Colonic mucosa (tissue), 4 donors: ENCODE measurements around the gene RABGAP1L. TPM values are rescaled to one million over a fixed set of nuclear protein-coding genes. Genes with fewer than 3 reads are reported as not detected.
"Not testable (repeated sequence)": the region's sequence is repeated elsewhere in the genome, so short reads cannot be mapped to it uniquely, and the experiment has no call there.

Experiments
- DNase-seq: peaks from one replicate; pipeline ENCODE4 v3.0.0-alpha.2; 2020
- H3K27ac ChIP-seq: fragments of 200-600 bp; one replicate; pipeline ENCODE4 v1.8.0; 2021
- H3K27me3 ChIP-seq: fragments of 200-600 bp; one replicate; pipeline ENCODE4 v1.8.0; 2021
- H3K36me3 ChIP-seq: fragments of 200-600 bp; one replicate; pipeline ENCODE4 v1.8.0; 2021
- H3K4me1 ChIP-seq: fragments of 200-600 bp; one replicate; pipeline ENCODE4 v1.8.0; 2021; ENCODE audit warnings: mild to moderate bottlenecking
- H3K4me3 ChIP-seq: fragments of 200-600 bp; one replicate; pipeline ENCODE4 v1.8.0; 2021
- H3K9ac ChIP-seq, 2 donors: one replicate each; pipeline ENCODE4 v1.7.0; 2013; ENCODE audit warnings: control low read depth in 2 of 2, low read depth in 2 of 2, low read length in 2 of 2
- H3K9me3 ChIP-seq: fragments of 200-600 bp; one replicate; pipeline ENCODE4 v1.8.0; 2021
- intact Hi-C: fragments of 100-400 bp; cut with DNase I; formaldehyde crosslinking; loops from one replicate; pipeline ENCODE4 v1.14.1; 2022
- total RNA-seq, 2 donors: library from RNA; stranded (reverse); fragmentation: NEBNext Ultra II Directional in 1 of 2; extraction: Animal tissue kit (Norgen Biotek cat#: 25700) in 1 of 2; gene quantifications; one replicate each; pipeline ENCODE4 v1.2.1, GENCODE V29; 2021
- TF ChIP-seq, protein P1 (sequence below): fragments of 200-600 bp; IDR thresholded peaks from one replicate; pipeline ENCODE4 v1.8.0; 2022; ENCODE audit warnings: antibody characterized with exemption, mild to moderate bottlenecking
- donor health status: healthy.
- donor health status: DM: no; HTN: no; CAD: no.
- donor health status: DM: no; HTN: no; CAD: no.

Gene RABGAP1L
- total RNA-seq, 2 donors from 2014 or later: 50.3 to 87.0 TPM

DNA sequence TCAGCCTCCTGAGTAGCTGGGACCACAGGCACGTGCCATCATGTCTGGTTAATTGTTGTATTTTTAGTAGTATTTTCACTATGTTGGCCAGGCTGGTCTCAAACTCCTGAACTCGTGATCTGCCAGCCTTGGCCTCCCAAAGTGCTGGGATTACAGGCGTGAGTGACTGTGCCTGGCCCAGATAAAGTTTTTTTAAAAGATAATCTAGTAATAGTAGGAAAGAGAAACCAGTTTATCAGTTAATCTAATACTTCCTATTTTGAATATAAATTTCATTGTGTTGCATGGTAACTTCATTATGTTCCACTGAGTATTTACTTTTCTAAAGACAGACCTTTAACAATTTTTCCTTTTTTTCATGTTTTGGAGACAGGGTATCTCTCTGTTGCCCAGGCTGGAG, 10.0 kb downstream of the RABGAP1L start:
- no peak for DNase-seq
- no peaks in the 10 kb centered on the region for H3K27me3 ChIP-seq
- H3K9ac ChIP-seq: no peak overlapping the region
- no peaks in the 10 kb centered on the region for H3K36me3 ChIP-seq
- TF ChIP-seq, protein P1, sequence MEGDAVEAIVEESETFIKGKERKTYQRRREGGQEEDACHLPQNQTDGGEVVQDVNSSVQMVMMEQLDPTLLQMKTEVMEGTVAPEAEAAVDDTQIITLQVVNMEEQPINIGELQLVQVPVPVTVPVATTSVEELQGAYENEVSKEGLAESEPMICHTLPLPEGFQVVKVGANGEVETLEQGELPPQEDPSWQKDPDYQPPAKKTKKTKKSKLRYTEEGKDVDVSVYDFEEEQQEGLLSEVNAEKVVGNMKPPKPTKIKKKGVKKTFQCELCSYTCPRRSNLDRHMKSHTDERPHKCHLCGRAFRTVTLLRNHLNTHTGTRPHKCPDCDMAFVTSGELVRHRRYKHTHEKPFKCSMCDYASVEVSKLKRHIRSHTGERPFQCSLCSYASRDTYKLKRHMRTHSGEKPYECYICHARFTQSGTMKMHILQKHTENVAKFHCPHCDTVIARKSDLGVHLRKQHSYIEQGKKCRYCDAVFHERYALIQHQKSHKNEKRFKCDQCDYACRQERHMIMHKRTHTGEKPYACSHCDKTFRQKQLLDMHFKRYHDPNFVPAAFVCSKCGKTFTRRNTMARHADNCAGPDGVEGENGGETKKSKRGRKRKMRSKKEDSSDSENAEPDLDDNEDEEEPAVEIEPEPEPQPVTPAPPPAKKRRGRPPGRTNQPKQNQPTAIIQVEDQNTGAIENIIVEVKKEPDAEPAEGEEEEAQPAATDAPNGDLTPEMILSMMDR: no peak
- no peaks in the 10 kb centered on the region for H3K4me1 ChIP-seq
- H3K4me3 ChIP-seq: no peak overlapping the region
- H3K27ac ChIP-seq: no peak overlapping the region
- intact Hi-C loops: loop anchor here (10.0 kb wide), 1 partner anchor 145 kb away; the partner anchor contains the start of gene RC3H1
- no peaks in the 10 kb centered on the region for H3K9me3 ChIP-seq

DNA sequence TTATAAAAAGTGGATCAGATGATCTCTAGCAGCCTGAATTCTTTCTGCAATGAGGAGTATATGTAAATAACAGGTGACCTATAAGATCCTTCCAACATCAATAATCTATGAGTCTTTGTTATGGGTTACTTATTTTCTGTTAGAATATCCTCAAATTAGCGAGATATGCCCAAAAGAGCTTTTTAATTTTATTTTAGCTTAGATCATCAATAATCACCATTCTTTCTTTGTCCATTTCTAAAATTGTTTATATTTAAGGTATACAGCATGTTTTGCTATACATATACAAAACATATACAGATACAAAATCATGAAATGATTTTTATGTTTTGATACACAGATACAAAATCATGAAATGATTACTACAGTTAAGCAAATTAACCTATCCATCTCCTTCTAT, 11.8 kb downstream of the RABGAP1L start:
- H3K9ac ChIP-seq: no peak overlapping the region
- H3K27me3 ChIP-seq: no peaks in the 10 kb centered on the region
- no peaks in the 10 kb centered on the region for H3K9me3 ChIP-seq
- no peak overlapping the region for H3K27ac ChIP-seq
- no peaks in the 10 kb centered on the region for H3K4me1 ChIP-seq
- TF ChIP-seq, protein P1: no peak
- H3K36me3 ChIP-seq: no peaks in the 10 kb centered on the region
- no peak for DNase-seq
- intact Hi-C loops: no loop called here
- H3K4me3 ChIP-seq: no peak overlapping the region

GRCh38 chr1:174174461-174175329, 15.4 kb downstream of the RABGAP1L start:
- DNase-seq: no peak
- no peak overlapping the region for H3K4me3 ChIP-seq
- no peaks in the 10 kb centered on the region for H3K9me3 ChIP-seq
- no peaks in the 10 kb centered on the region for H3K27me3 ChIP-seq
- H3K27ac ChIP-seq: no peak overlapping the region
- TF ChIP-seq, protein P1: no peak
- H3K4me1 ChIP-seq: no peaks in the 10 kb centered on the region
- H3K9ac ChIP-seq: no peak overlapping the region
- intact Hi-C loops: no loop called here
- H3K36me3 ChIP-seq: no peaks in the 10 kb centered on the region

DNA sequence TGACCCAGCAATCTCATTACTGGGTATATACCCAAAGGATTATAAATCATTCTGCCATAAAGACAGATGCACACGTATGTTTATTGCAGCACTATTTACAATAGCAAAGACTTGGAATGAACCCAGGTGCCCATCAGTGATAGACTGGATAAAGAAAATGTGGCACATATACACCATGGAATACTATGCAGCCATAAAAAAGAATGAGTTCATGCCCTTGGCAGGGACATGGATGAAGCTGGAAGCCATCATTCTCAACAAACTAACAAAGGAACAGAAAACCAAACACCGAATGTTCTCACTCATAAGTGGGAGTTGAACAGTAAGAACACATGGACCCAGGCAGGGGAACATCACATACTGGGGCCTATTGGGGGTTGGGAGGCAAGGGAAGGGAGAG, 19.1 kb downstream of the RABGAP1L start:
- H3K9me3 ChIP-seq, H3K4me3 ChIP-seq, H3K4me1 ChIP-seq, H3K27ac ChIP-seq, DNase-seq, H3K27me3 ChIP-seq, H3K9ac ChIP-seq, intact Hi-C loops, H3K36me3 ChIP-seq: not testable (repeated sequence)

DNA sequence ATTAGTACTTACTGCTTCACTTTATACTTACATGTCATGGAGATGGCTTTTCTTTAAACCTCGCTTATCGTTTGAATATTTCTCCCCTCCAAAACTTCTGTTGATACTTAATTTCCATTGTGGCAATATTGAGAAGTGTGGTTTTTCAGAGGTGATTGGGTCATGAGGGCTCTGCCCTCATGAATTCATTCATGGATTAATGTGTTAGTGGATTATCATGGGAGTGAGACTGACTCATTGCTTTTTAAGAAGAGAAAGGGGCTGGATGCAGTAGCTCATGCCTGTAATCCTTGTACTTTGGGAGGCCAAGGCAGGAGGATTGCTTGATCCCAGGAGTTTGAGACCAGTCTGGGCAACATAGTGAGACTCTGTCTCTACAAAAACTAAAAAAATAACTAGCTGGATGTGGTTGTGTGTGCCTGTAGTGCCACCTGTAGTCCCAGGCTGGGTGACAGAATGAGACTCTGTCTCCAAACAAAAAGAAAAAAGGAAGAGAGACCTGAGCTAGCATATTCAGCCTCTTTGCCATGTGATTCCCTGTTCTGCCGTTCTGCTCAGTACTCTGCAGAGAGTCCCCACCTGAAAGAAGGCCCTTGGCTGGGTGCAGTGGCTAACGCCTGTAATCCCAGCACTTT, 30.2 kb downstream of the RABGAP1L start:
- Histone ChIP-seq H3K27me3 (no peaks in the 10 kb centered on the region), H3K4me1 (no peaks in the 10 kb centered on the region), H3K9me3 (no peaks in the 10 kb centered on the region), H3K9ac (no peak overlapping the region), H3K4me3 (no peak overlapping the region), H3K27ac (no peak overlapping the region), H3K36me3 (no peaks in the 10 kb centered on the region)
- no peak for DNase-seq
- TF ChIP-seq, protein P1: no peak
- intact Hi-C loops: no loop called here
